Activated T-helper 1 cell treated with anti-CD3 and anti-CD28 coated beads, Interleukin-2, amount 50 U/mL, for 16 hours (primary cell): ENCODE measurements around the gene TPSB2.
"Not testable (repeated sequence)": the region's sequence is repeated elsewhere in the genome, so short reads cannot be mapped to it uniquely, and the experiment has no call there.

Experiments used
- DNase-seq, 2 donors: peaks; one replicate each; pipeline ENCODE4 v3.0.0-alpha.2; 2020; ENCODE audit warnings: low read depth in 1 of 2, low spot score in 1 of 2

TPSB2 gene

GRCh38 chr16:1230084-1230470, at the start of gene TPSB2:
TPSB2 (minus strand) TSS chr16:1230184; CDS start chr16:1229951, 233 bp downstream.
- DNase-seq = not testable (repeated sequence)

- DNase-seq = no peak
These were observed 49.3 kb upstream of the TPSB2 start for GRCh38 chr16:1279081-1279944.

- DNase-seq = no peak
These were observed 48.5 kb upstream of the TPSB2 start for GRCh38 chr16:1278477-1278876.

GRCh38 chr16:1277617-1278282, 47.8 kb upstream of the TPSB2 start:
- no peak for DNase-seq

- no peak for DNase-seq
These were observed 47.2 kb upstream of the TPSB2 start for GRCh38 chr16:1277151-1277598.

- no peak for DNase-seq
These were observed 46.5 kb upstream of the TPSB2 start for GRCh38 chr16:1276580-1276878.

- no peak for DNase-seq
These were observed 46.0 kb upstream of the TPSB2 start for GRCh38 chr16:1275791-1276579.

GRCh38 chr16:1274767-1275166, 44.8 kb upstream of the TPSB2 start:
- DNase-seq = no peak

- no peak for DNase-seq
These were observed 43.8 kb upstream of the TPSB2 start for GRCh38 chr16:1273816-1274215.

- DNase-seq = no peak
These were observed 42.6 kb upstream of the TPSB2 start for GRCh38 chr16:1272453-1273198.

GRCh38 chr16:1271724-1272413, 41.9 kb upstream of the TPSB2 start:
- DNase-seq = not testable (repeated sequence)

- no peak for DNase-seq
These were observed 41.4 kb upstream of the TPSB2 start for GRCh38 chr16:1271380-1271723.

- not testable (repeated sequence) for DNase-seq
These were observed 39.4 kb upstream of the TPSB2 start for GRCh38 chr16:1269418-1269817.

- no peak for DNase-seq
These were observed 35.8 kb upstream of the TPSB2 start for GRCh38 chr16:1265826-1266225.

GRCh38 chr16:1265090-1265630, 35.2 kb upstream of the TPSB2 start:
- no peak for DNase-seq

GRCh38 chr16:1264345-1265089, 34.5 kb upstream of the TPSB2 start:
- DNase-seq = no peak

- DNase-seq = no peak
These were observed 33.8 kb upstream of the TPSB2 start for GRCh38 chr16:1263591-1264344.

GRCh38 chr16:1262846-1263221, 32.9 kb upstream of the TPSB2 start:
- DNase-seq = no peak
